Naive thymus-derived CD4-positive, alpha-beta T cell (primary cell): Measurements from ENCODE around the gene PLCG2. TPM values are rescaled to one million over a fixed set of nuclear protein-coding genes. Genes with fewer than 3 reads are reported as not detected.
A peak's percentile ranks its signal among the peaks of the same experiment; 100 is the strongest.
"Not testable (repeated sequence)": the region's sequence is repeated elsewhere in the genome, so short reads cannot be mapped to it uniquely, and the experiment has no call there.

Experiments used
- ATAC-seq: fragments of 150-1000 bp; cut with Tn5 transposase; 2 replicates; pipeline ENCODE4 v1.10.0; 2021; ENCODE audit warnings: mild to moderate bottlenecking, moderate library complexity
- CTCF ChIA-PET: fragments of 350-600 bp; sonication (Branson Sonifier 250); formaldehyde crosslinking; loops from one replicate; lab custom pipeline; 2021; ENCODE audit warnings: antibody characterized with exemption; lab: Charles Lee
- POLR2A ChIA-PET: fragments of 350-600 bp; sonication (Branson Sonifier 250); formaldehyde crosslinking; loops from one replicate; lab custom pipeline; 2021; ENCODE audit warnings: antibody characterized with exemption, inconsistent platforms; lab: Charles Lee
- DNase-seq, 9 donors: peaks; one replicate each; pipeline versions ENCODE4 v3.0.0 to v3.0.0-alpha.2; 2020 to 2022; ENCODE audit warnings: mixed read lengths in 1 of 9
- H3K27ac ChIP-seq: one replicate; pipeline ENCODE4 v1.7.0; 2013; ENCODE audit warnings: mild to moderate bottlenecking, low read depth, low read length, moderate library complexity
- H3K27me3 ChIP-seq, 2 donors: one replicate each; pipeline ENCODE4 v1.7.0; 2013; ENCODE audit warnings: low read length in 2 of 2, mild to moderate bottlenecking in 2 of 2, moderate library complexity in 2 of 2; ENCODE audit not compliant: control insufficient read depth in 2 of 2, insufficient read depth in 2 of 2
- H3K36me3 ChIP-seq, 3 experiments: 1 replicate in 2 of 3; 2 replicates in 1 of 3; pipeline ENCODE4 v1.7.0; 2013; ENCODE audit warnings: low read length in 3 of 3, mild to moderate bottlenecking in 3 of 3, moderate library complexity in 1 of 3; ENCODE audit not compliant: insufficient read depth in 3 of 3, control insufficient read depth in 2 of 3
- H3K4me1 ChIP-seq, 2 donors: one replicate each; pipeline ENCODE4 v1.7.0; 2013; ENCODE audit warnings: low read length in 2 of 2, mild to moderate bottlenecking in 2 of 2, moderate library complexity in 1 of 2; ENCODE audit not compliant: control insufficient read depth in 2 of 2, insufficient read depth in 2 of 2
- H3K4me3 ChIP-seq: 2 replicates; pipeline ENCODE4 v1.7.0; 2013; ENCODE audit warnings: mild to moderate bottlenecking, low read length
- H3K9me3 ChIP-seq, 3 experiments: 1 replicate in 2 of 3; 2 replicates in 1 of 3; pipeline ENCODE4 v1.7.0; 2013; ENCODE audit warnings: low read length in 3 of 3; ENCODE audit not compliant: control insufficient read depth in 2 of 3
- H3K27ac Mint-ChIP-seq, 9 donors: one replicate each; pipeline ENCODE4 v1.8.0; 2020 to 2022; ENCODE audit warnings: mixed read lengths in 9 of 9, mild to moderate bottlenecking in 8 of 9, moderate library complexity in 5 of 9, inconsistent platforms in 2 of 9
- H3K27me3 Mint-ChIP-seq, 5 donors: one replicate each; pipeline ENCODE4 v1.8.0; 2021 to 2022; ENCODE audit warnings: mixed read lengths in 5 of 5, mild to moderate bottlenecking in 1 of 5
- H3K36me3 Mint-ChIP-seq, 5 donors: one replicate each; pipeline ENCODE4 v1.8.0; 2020 to 2022; ENCODE audit warnings: mixed read lengths in 5 of 5, mild to moderate bottlenecking in 3 of 5, inconsistent platforms in 1 of 5
- H3K4me1 Mint-ChIP-seq, 7 donors: one replicate each; pipeline ENCODE4 v1.8.0; 2020 to 2022; ENCODE audit warnings: mixed read lengths in 7 of 7, mild to moderate bottlenecking in 3 of 7, inconsistent platforms in 1 of 7
- H3K4me3 Mint-ChIP-seq, 10 donors: one replicate each; pipeline ENCODE4 v1.8.0; 2020 to 2022; ENCODE audit warnings: mild to moderate bottlenecking in 10 of 10, mixed read lengths in 10 of 10, moderate library complexity in 6 of 10, inconsistent platforms in 2 of 10
- H3K9me3 Mint-ChIP-seq, 11 donors: one replicate each; pipeline ENCODE4 v1.8.0; 2020 to 2022; ENCODE audit warnings: mixed read lengths in 11 of 11, mild to moderate bottlenecking in 4 of 11, inconsistent platforms in 1 of 11, moderate library complexity in 1 of 11
- intact Hi-C, 2 donors: fragments of 100-400 bp; cut with micrococcal nuclease; formaldehyde crosslinking; loops; one replicate each; pipeline ENCODE4 v1.15.1; 2023
- polyA plus RNA-seq, 2 donors: library from polyadenylated mRNA; unstranded; fragments of 300-500 nt; fragmentation: Illumina TruSeq; gene quantifications; one replicate each; pipeline ENCODE4 v1.2.3, GENCODE V29; 2021
- total RNA-seq, 6 experiments: library from RNA in 5 of 6; stranded (reverse) in 5 of 6; gene quantifications; 1 replicate in 5 of 6; 2 replicates in 1 of 6; pipeline ENCODE4 v1.2.3 and lab custom pipeline; 2021 to 2026

PLCG2 gene
- total and polyA plus RNA-seq, 7 experiments from 2014 or later, result 0.07 to 85.8 (median 1.5) TPM

GRCh38 chr16:81758376-81758775, 20.7 kb upstream of the PLCG2 start:
- CTCF ChIA-PET, result interaction anchor here (0.6 kb wide), 1 partner anchor 1032 kb away, joined by 3 read pairs; no protein-coding TSS in a partner anchor
- Mint-ChIP-seq H3K27me3 (peaks cover 0 to 7% (median 4%) of the 10 kb centered on the region in 5 donors), H3K9me3 (peaks cover 0 to 2% (median 0%) of the 10 kb centered on the region in 11 donors), H3K36me3 (no peaks in the 10 kb centered on the region), H3K4me3 (no peak overlapping the region), H3K27ac (no peak overlapping the region), H3K4me1 (peaks cover 0 to 16% (median 0%) of the 10 kb centered on the region in 7 donors)
- H3K9me3 ChIP-seq, result no peaks in the 10 kb centered on the region
- intact Hi-C loops, result no loop called here
- no peaks in the 10 kb centered on the region for H3K4me1 ChIP-seq
- no peak overlapping the region for H3K4me3 ChIP-seq
- DNase-seq, result no peak
- H3K27ac ChIP-seq, result no peak overlapping the region
- POLR2A ChIA-PET, result no interaction called here
- H3K27me3 ChIP-seq, result no peaks in the 10 kb centered on the region
- no peak for ATAC-seq
- H3K36me3 ChIP-seq, result no peaks in the 10 kb centered on the region

DNA sequence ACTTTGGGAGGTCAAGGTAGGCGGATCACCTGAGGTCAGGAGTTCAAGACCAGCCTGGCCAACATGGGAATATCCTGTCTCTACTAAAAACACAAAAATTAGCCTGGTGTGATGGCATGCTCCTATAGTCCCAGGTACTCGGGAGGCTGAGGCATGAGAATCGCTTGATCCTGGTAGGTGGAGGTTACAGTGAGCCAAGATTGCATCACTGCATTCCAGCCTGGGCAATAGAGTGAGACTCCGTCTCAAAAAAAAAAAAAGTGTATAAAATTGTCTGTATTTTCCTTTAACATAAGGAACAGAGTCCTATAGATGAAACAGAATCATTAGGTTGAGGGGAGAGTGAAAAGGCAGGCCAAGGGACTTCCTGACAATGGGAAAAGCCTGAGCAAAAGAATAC, 16.8 kb upstream of the PLCG2 start:
- H3K36me3 ChIP-seq, POLR2A ChIA-PET, ATAC-seq: not testable (repeated sequence)

GRCh38 chr16:81765111-81765919, 13.8 kb upstream of the PLCG2 start:
- no peaks in the 10 kb centered on the region for H3K27me3 ChIP-seq
- no peaks in the 10 kb centered on the region for H3K36me3 Mint-ChIP-seq
- DNase-seq, result peak in 1 of 9 donors; percentile 28
- no peaks in the 10 kb centered on the region for H3K9me3 ChIP-seq
- H3K4me3 ChIP-seq, result no peak overlapping the region
- no peak for ATAC-seq
- no peaks in the 10 kb centered on the region for H3K36me3 ChIP-seq
- no peak overlapping the region for H3K27ac Mint-ChIP-seq
- peaks cover 0 to 12% (median 5%) of the 10 kb centered on the region in 5 donors for H3K27me3 Mint-ChIP-seq
- ChIA-PET POLR2A (no interaction called here), CTCF (no interaction called here)
- intact Hi-C loops, result no loop called here
- H3K27ac ChIP-seq, result no peak overlapping the region
- no peaks in the 10 kb centered on the region for H3K4me1 Mint-ChIP-seq
- no peak overlapping the region for H3K4me3 Mint-ChIP-seq
- no peaks in the 10 kb centered on the region for H3K9me3 Mint-ChIP-seq
- no peaks in the 10 kb centered on the region for H3K4me1 ChIP-seq

More for the DNA sequence above, 16.8 kb upstream of the PLCG2 start:
- H3K9me3 ChIP-seq, CTCF ChIA-PET, H3K27ac ChIP-seq, intact Hi-C loops, H3K4me1 Mint-ChIP-seq, H3K27ac Mint-ChIP-seq, H3K36me3 Mint-ChIP-seq, H3K27me3 ChIP-seq, H3K4me3 ChIP-seq, H3K4me3 Mint-ChIP-seq, DNase-seq, H3K9me3 Mint-ChIP-seq, H3K4me1 ChIP-seq: not testable (repeated sequence)
- peaks cover 0 to 12% (median 0%) of the 10 kb centered on the region in 5 donors for H3K27me3 Mint-ChIP-seq

DNA sequence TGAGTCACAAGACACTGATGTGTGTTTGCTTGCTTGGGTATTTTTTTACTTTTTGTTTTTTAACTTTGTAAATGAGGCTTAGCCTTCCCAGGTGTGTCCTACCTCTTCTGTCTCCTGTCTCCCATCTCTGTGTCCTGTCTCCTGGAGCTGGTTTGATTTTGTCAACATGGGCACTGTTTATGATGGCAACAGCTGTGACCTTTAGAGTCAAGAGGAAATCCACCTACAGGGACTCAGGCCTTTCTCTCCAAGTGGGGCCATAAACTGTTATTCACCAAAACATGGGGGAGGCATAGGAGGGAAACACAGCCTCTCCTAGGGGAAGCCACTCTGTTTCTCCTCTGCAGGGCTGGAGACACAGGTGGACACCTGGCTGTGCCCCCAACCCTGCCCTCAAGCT, 13.1 kb upstream of the PLCG2 start:
- Histone ChIP-seq H3K27ac (no peak overlapping the region), H3K4me3 (no peak overlapping the region), H3K4me1 (no peaks in the 10 kb centered on the region), H3K36me3 (no peaks in the 10 kb centered on the region), H3K9me3 (no peaks in the 10 kb centered on the region), H3K27me3 (no peaks in the 10 kb centered on the region)
- no peak for DNase-seq
- Mint-ChIP-seq H3K36me3 (no peaks in the 10 kb centered on the region), H3K4me1 (no peaks in the 10 kb centered on the region), H3K4me3 (no peak overlapping the region), H3K27ac (no peak overlapping the region), H3K27me3 (peaks cover 0 to 12% (median 5%) of the 10 kb centered on the region in 5 donors), H3K9me3 (no peaks in the 10 kb centered on the region)
- no peak for ATAC-seq
- ChIA-PET POLR2A (no interaction called here), CTCF (no interaction called here)
- intact Hi-C loops, result no loop called here

- Mint-ChIP-seq H3K27ac (no peak overlapping the region), H3K36me3 (no peaks in the 10 kb centered on the region), H3K9me3 (no peaks in the 10 kb centered on the region), H3K4me3 (no peak overlapping the region), H3K27me3 (peaks cover 0 to 12% (median 5%) of the 10 kb centered on the region in 5 donors), H3K4me1 (no peaks in the 10 kb centered on the region)
- Histone ChIP-seq H3K4me1 (no peaks in the 10 kb centered on the region), H3K4me3 (no peak overlapping the region), H3K36me3 (no peaks in the 10 kb centered on the region), H3K27me3 (no peaks in the 10 kb centered on the region), H3K27ac (no peak overlapping the region), H3K9me3 (no peaks in the 10 kb centered on the region)
- ATAC-seq, result no peak
- ChIA-PET CTCF (no interaction called here), POLR2A (no interaction called here)
- intact Hi-C loops, result no loop called here
- no peak for DNase-seq
Observed at GRCh38 chr16:81767987-81768592, 11.0 kb upstream of the PLCG2 start.

DNA sequence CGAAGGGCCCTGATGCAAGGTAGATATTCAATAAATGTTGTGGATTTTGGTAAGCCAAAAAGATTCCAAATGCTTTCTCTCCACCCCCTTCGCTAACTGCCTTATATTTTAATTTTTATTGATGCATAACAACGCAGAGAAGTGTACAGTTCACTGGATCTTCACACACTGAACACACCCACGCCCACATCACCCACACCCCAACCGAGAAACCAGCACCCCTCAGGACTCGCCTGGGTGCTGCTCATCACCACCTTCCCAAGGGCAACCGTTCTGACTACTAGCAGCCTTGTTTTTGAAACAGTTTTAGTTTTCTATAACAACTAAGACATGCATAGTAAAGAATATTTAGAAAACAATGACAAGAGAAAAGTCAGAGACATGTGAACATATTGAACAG, 9.1 kb upstream of the PLCG2 start:
- H3K4me1 Mint-ChIP-seq, result no peaks in the 10 kb centered on the region
- peak; percentile 38 for ATAC-seq
- no peaks in the 10 kb centered on the region for H3K36me3 Mint-ChIP-seq
- no peak overlapping the region for H3K27ac ChIP-seq
- no peaks in the 10 kb centered on the region for H3K36me3 ChIP-seq
- no peak overlapping the region for H3K4me3 ChIP-seq
- H3K9me3 ChIP-seq, result no peaks in the 10 kb centered on the region
- H3K9me3 Mint-ChIP-seq, result no peaks in the 10 kb centered on the region
- H3K27ac Mint-ChIP-seq, result no peak overlapping the region
- peak overlapping the region in 1 of 10 donors; percentile 3 for H3K4me3 Mint-ChIP-seq
- DNase-seq, result no peak
- intact Hi-C loops, result no loop called here
- ChIA-PET CTCF (no interaction called here), POLR2A (no interaction called here)
- H3K4me1 ChIP-seq, result no peaks in the 10 kb centered on the region
- H3K27me3 ChIP-seq, result no peaks in the 10 kb centered on the region
- peaks cover 0 to 9% (median 5%) of the 10 kb centered on the region in 5 donors for H3K27me3 Mint-ChIP-seq
